ENCODE measurements around the gene SDHB. TPM values are rescaled to one million over a fixed set of nuclear protein-coding genes. Genes with fewer than 3 reads are reported as not detected.

Gene SDHB
- total and polyA plus RNA-seq, 9 of the 15 experiments (the other 6 are each of a cell fraction or from before 2014, with no cell fraction given), result 207 to 554 (median 365) TPM

GRCh38 chr1:17053685-17054410 lies at the start of gene SDHB (continued):
- TF ChIP-seq MNT (conservative IDR thresholded peaks at IDR 0.05), result 0 out of 4 replicates have a peak, but pooled peaks of 1 of the 2 experiments have one; percentile 66
- TF ChIP-seq RCOR1 (IDR thresholded peaks at IDR 0.05; ENCODE audit: borderline replicate concordance in 1 of 2, low read depth in 2 of 2, low read length in 2 of 2), result peak in 1 of 2 experiments; percentile 21; a peak in 2 of 4 replicates
- TF ChIP-seq ZNF77 (CRISPR knock-in tag; IDR thresholded peaks at IDR 0.05), result no peak
- TF ChIP-seq ZNF407 (IDR thresholded peaks at IDR 0.05; ENCODE audit: low read depth), result no peak
- no peak for TF ChIP-seq ZBTB26 (CRISPR knock-in tag; IDR thresholded peaks at IDR 0.05)
- no peak for TF ChIP-seq TCF7 (IDR thresholded peaks at IDR 0.05; ENCODE audit: borderline replicate concordance)
- no peak for TF ChIP-seq ZNF224 (CRISPR knock-in tag; IDR thresholded peaks at IDR 0.05)
- TF ChIP-seq, protein P1, sequence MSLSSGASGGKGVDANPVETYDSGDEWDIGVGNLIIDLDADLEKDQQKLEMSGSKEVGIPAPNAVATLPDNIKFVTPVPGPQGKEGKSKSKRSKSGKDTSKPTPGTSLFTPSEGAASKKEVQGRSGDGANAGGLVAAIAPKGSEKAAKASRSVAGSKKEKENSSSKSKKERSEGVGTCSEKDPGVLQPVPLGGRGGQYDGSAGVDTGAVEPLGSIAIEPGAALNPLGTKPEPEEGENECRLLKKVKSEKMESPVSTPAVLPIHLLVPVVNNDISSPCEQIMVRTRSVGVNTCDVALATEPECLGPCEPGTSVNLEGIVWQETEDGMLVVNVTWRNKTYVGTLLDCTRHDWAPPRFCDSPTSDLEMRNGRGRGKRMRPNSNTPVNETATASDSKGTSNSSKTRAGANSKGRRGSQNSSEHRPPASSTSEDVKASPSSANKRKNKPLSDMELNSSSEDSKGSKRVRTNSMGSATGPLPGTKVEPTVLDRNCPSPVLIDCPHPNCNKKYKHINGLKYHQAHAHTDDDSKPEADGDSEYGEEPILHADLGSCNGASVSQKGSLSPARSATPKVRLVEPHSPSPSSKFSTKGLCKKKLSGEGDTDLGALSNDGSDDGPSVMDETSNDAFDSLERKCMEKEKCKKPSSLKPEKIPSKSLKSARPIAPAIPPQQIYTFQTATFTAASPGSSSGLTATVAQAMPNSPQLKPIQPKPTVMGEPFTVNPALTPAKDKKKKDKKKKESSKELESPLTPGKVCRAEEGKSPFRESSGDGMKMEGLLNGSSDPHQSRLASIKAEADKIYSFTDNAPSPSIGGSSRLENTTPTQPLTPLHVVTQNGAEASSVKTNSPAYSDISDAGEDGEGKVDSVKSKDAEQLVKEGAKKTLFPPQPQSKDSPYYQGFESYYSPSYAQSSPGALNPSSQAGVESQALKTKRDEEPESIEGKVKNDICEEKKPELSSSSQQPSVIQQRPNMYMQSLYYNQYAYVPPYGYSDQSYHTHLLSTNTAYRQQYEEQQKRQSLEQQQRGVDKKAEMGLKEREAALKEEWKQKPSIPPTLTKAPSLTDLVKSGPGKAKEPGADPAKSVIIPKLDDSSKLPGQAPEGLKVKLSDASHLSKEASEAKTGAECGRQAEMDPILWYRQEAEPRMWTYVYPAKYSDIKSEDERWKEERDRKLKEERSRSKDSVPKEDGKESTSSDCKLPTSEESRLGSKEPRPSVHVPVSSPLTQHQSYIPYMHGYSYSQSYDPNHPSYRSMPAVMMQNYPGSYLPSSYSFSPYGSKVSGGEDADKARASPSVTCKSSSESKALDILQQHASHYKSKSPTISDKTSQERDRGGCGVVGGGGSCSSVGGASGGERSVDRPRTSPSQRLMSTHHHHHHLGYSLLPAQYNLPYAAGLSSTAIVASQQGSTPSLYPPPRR (CRISPR knock-in tag; IDR thresholded peaks at IDR 0.05; ENCODE audit: borderline replicate concordance), result no peak
- TF ChIP-seq IFI16 (CRISPR knock-in tag; IDR thresholded peaks at IDR 0.05), result no peak
- no peak for TF ChIP-seq RAD51 (IDR thresholded peaks at IDR 0.05; ENCODE audit: borderline replicate concordance, low read depth)
